Ectodermal cell (in vitro differentiated cells): ENCODE results near the gene MDC1.

Experiments
- H3K27ac ChIP-seq: 2 replicates; pipeline ENCODE4 v1.7.0; 2013; ENCODE audit warnings: mild to moderate bottlenecking, low read depth, low read length; ENCODE audit not compliant: insufficient read depth, poor library complexity, severe bottlenecking
- H3K27me3 ChIP-seq: 2 replicates; pipeline ENCODE4 v1.7.0; 2013; ENCODE audit warnings: mild to moderate bottlenecking, low read length; ENCODE audit not compliant: insufficient read depth, control insufficient read depth, poor library complexity, severe bottlenecking
- H3K36me3 ChIP-seq: one replicate; pipeline ENCODE4 v1.7.0; 2013; ENCODE audit warnings: low read length; ENCODE audit not compliant: control insufficient read depth, insufficient read depth
- H3K4me1 ChIP-seq: one replicate; pipeline ENCODE4 v1.7.0; 2013; ENCODE audit warnings: low read length; ENCODE audit not compliant: control insufficient read depth, insufficient read depth
- H3K4me3 ChIP-seq: 2 replicates; pipeline ENCODE4 v1.7.0; 2013; ENCODE audit warnings: low read depth, low read length, control low read depth; ENCODE audit not compliant: insufficient read depth
- H3K9me3 ChIP-seq: 2 replicates; pipeline ENCODE4 v1.7.0; 2013; ENCODE audit warnings: mild to moderate bottlenecking, low read length, moderate library complexity; ENCODE audit not compliant: control insufficient read depth
- WGBS, 2 experiments: methylation state at CpG; one replicate each; pipeline ENCODE4 v1.1.7; 2013; ENCODE audit warnings: missing lambda C conversion rate in 2 of 2; 5-methylcytosine and 5-hydroxymethylcytosine counted together

MDC1 gene

GRCh38 chr6:30744054-30744805 is 27.1 kb upstream of the MDC1 start, which contains the start of gene IER3:
Gene IER3 (minus strand): TSS chr6:30744547. CDS start chr6:30744518, 29 bp downstream.
- Histone ChIP-seq H3K27me3 (peaks cover 18% of the 10 kb centered on the region), H3K36me3 (peaks cover 7% of the 10 kb centered on the region), H3K4me1 (peaks cover 14% of the 10 kb centered on the region), H3K27ac (no peak within 1 kb of the TSS), H3K9me3 (no peaks in the 10 kb centered on the region), H3K4me3 (peak within 1 kb of the TSS; percentile 77)
- WGBS, 2 experiments = 0 to 1% methylated on average over 54 of the region's 54 CpGs

DNA sequence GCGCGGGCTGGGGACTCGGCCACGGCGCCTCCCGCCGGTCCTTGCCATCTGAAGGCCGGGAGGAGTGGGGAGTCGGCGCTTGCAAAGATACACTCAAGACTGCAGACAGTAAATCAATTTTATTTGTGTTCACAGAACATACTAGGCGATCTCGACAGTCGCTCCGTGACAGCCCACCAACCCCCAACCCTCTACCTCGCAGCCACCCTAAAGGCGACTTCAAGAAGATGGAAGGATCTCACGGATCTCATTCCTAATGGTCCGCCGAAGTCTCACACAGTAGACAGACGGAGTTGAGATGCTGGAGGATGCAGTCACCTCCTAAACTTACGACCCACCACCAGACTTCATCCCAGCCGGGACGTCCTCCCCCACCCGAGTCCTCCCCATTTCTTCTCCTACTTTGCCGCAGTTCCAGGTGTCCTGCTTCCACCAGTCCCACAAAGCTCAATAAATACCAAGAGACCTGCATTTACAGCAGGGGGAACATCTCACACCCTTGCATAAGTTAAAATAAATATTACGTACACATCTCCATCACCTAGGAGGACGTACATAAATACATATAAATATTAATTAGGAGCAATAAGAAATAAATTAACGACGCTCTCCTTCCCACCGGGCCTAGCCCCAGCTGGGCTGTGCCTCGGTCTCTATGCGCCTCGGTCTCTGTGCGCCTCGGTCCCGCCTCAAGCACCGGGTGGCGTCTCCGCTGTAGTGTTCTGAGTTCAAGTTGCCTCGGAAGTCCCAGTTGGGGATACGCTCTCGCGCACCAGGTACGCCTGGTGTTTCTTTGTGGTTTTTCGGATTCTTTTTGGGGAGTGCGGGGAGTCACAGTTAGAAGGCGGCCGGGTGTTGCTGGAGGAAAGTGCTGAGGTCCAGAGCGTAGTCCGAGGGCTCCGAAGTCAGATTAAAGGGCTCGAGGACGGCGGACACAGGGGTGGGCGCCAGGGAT is 26.3 kb upstream of the MDC1 start:
- 1% methylated on average over 54 to 55 of the region's 55 CpGs for WGBS, 2 experiments
- Histone ChIP-seq H3K36me3 (peaks cover 14% of the 10 kb centered on the region), H3K27ac (peak overlapping the region; percentile 56), H3K9me3 (no peaks in the 10 kb centered on the region), H3K27me3 (peaks cover 18% of the 10 kb centered on the region), H3K4me1 (peaks cover 9% of the 10 kb centered on the region), H3K4me3 (peak overlapping the region; percentile 77)

- Histone ChIP-seq H3K27me3 (peaks cover 18% of the 10 kb centered on the region), H3K4me1 (peaks cover 9% of the 10 kb centered on the region), H3K9me3 (no peaks in the 10 kb centered on the region), H3K27ac (peak within 1 kb of the TSS; percentile 56), H3K4me3 (peak within 1 kb of the TSS; percentile 77), H3K36me3 (peaks cover 14% of the 10 kb centered on the region)
- WGBS, 2 experiments = 0% methylated on average over 66 of the region's 66 CpGs
Observed at GRCh38 chr6:30742316-30743098, 25.4 kb upstream of the MDC1 start, which contains the start of gene FLOT1. Gene FLOT1 (minus strand): TSS chr6:30742687. CDS start chr6:30742189, 498 bp downstream.

- WGBS, 2 experiments = 22 to 25% methylated on average over 13 of the region's 13 CpGs
- Histone ChIP-seq H3K4me3 (peak overlapping the region; percentile 77), H3K4me1 (peaks cover 9% of the 10 kb centered on the region), H3K27ac (no peak overlapping the region), H3K9me3 (no peaks in the 10 kb centered on the region), H3K27me3 (peaks cover 18% of the 10 kb centered on the region), H3K36me3 (peaks cover 17% of the 10 kb centered on the region)
Observed at GRCh38 chr6:30741789-30742315, 24.8 kb upstream of the MDC1 start.

DNA sequence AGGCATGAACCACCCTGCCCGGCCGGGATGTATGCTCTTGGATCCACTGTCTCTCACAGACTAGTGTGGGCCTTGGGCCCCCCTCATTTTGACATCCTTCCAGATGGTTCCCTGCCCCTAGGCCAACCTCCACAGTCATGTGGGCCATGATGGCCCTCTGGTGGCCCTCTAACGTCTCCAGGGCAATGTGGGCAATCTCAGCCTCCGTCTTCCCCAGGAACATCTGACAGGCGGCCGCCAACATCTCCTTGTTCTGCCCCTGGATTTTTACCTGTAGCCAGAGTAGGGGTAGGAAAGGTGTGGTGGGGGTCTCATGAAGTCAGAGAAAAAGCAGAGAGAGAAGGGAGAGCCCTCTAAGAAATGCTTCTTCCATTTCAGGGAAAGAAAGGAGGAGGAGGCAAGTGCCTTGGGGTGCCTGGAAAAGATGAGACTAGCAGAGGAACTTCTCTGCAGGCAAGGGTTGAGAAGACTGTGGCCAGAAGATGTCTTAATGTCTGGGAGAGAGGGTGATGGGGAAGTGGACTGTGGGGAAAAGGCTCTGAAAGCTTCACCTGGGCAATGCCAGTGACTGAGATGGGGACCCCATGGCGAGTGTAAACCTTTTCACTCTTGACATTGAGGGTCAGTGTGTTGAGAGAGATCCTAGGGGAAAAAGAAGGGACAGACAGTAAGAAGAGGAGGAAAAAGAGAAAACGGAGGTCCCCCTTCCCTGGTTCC is 24.1 kb upstream of the MDC1 start:
- peaks cover 9% of the 10 kb centered on the region for H3K4me1 ChIP-seq
- no peaks in the 10 kb centered on the region for H3K9me3 ChIP-seq
- H3K27ac ChIP-seq = no peak overlapping the region
- H3K27me3 ChIP-seq = peaks cover 18% of the 10 kb centered on the region
- H3K4me3 ChIP-seq = peak overlapping the region; percentile 77
- WGBS, 2 experiments = 90 to 91% methylated on average over 8 of the region's 8 CpGs
- H3K36me3 ChIP-seq = peaks cover 18% of the 10 kb centered on the region

DNA sequence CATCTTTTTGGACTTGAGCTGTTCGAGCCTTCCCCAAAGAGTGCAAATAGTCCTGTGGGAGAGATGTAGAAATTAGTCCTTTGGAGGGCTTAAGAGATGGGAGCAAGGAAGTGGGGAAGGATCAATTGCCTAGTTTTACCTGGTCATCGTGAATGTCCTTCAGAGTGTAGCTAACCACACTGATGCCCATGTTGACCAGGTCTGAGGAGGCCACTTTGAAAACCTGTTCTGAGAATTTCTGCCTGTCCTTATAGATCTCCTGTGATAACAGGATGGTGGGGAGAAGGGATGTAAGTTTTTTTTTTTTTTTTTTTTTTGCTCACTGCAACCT is 23.4 kb upstream of the MDC1 start:
- 96 to 99% methylated on average over 2 of the region's 2 CpGs for WGBS, 2 experiments
- H3K4me3 ChIP-seq = no peak overlapping the region
- H3K27me3 ChIP-seq = peaks cover 18% of the 10 kb centered on the region
- H3K4me1 ChIP-seq = peaks cover 9% of the 10 kb centered on the region
- no peaks in the 10 kb centered on the region for H3K9me3 ChIP-seq
- no peak overlapping the region for H3K27ac ChIP-seq
- H3K36me3 ChIP-seq = peaks cover 18% of the 10 kb centered on the region

- H3K9me3 ChIP-seq = no peaks in the 10 kb centered on the region
- peaks cover 9% of the 10 kb centered on the region for H3K27me3 ChIP-seq
- H3K36me3 ChIP-seq = peaks cover 25% of the 10 kb centered on the region
- 95 to 97% methylated on average over 5 of the region's 6 CpGs for WGBS, 2 experiments
- no peak overlapping the region for H3K27ac ChIP-seq
- peaks cover 9% of the 10 kb centered on the region for H3K4me1 ChIP-seq
- H3K4me3 ChIP-seq = no peak overlapping the region
Observed at GRCh38 chr6:30738532-30738931, 21.5 kb upstream of the MDC1 start.

DNA sequence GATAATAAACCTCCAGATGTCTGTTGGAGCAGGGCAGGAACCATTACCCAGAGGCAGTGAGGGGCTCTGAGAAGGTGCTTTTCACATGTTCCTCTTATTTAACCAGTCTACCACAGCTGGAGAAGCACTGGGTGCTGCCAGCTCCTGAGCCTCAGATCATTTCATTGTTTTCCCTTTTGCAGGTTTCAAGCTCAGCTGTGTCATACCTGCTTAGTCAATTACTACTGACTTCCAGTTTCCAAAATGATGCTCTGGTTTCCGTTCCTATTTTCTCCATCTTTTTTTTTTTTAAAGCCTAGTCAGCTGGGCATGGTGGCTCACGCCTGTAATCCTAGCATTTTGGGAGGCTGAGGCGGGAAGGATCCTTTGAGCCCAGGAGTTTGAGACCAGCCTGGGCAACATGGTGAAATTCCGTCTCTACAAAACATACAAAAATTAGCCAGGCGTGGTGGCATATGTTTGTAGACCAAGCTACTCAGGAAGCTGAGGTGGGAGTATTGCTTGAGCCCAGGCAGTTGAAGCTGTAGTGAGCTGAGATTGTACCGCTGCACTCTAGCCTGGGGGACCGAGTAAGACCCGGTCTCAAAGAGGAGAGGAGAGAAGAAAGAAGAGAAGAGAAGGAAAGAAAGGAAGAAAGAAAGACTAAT is 18.7 kb upstream of the MDC1 start:
- no peaks in the 10 kb centered on the region for H3K27me3 ChIP-seq
- whole genome bisulfite sequencing, 2 experiments = 96% methylated on average over 8 of the region's 8 CpGs
- no peak overlapping the region for H3K27ac ChIP-seq
- H3K36me3 ChIP-seq = peaks cover 25% of the 10 kb centered on the region
- no peak overlapping the region for H3K4me3 ChIP-seq
- no peaks in the 10 kb centered on the region for H3K4me1 ChIP-seq
- H3K9me3 ChIP-seq = no peaks in the 10 kb centered on the region
